ENCODE results near the gene GNPTAB.

GRCh38 chr12:101863981-101864380 lies 33.2 kb upstream of the GNPTAB start:
- TF ChIP-seq CTCF (IDR thresholded peaks at IDR 0.05): no peak
- no peak for TF ChIP-seq POLR2A (IDR thresholded peaks at IDR 0.05)
